Measurements from ENCODE around the gene PTPRM. TPM values are rescaled to one million over a fixed set of nuclear protein-coding genes. Genes with fewer than 3 reads are reported as not detected.

PTPRM gene
- total and polyA plus RNA-seq, 2 of the 8 experiments (the other 6 are each of a cell fraction or from before 2014, with no cell fraction given), result 4.1 to 7.0 TPM

DNA sequence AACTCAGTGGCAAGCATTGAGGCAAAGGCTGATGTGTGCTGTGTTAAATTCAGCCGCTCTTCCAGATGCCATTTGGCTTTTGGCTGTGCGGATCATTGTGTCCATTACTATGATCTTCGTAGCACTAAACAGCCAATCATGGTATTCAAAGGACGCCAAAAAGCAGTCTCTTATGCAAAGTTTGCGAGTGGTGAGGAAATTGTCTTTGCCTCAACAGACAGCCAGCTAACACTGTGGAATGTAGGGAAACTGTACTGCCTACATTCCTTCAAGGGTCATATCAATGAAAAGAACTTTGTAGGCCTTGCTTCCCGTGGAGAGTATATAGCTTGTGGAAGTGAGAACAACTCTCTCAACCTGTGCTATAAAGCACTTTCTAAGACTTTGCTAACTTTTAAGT, 846.6 kb downstream of the PTPRM start (continued):
- TF ChIP-seq, protein P1, sequence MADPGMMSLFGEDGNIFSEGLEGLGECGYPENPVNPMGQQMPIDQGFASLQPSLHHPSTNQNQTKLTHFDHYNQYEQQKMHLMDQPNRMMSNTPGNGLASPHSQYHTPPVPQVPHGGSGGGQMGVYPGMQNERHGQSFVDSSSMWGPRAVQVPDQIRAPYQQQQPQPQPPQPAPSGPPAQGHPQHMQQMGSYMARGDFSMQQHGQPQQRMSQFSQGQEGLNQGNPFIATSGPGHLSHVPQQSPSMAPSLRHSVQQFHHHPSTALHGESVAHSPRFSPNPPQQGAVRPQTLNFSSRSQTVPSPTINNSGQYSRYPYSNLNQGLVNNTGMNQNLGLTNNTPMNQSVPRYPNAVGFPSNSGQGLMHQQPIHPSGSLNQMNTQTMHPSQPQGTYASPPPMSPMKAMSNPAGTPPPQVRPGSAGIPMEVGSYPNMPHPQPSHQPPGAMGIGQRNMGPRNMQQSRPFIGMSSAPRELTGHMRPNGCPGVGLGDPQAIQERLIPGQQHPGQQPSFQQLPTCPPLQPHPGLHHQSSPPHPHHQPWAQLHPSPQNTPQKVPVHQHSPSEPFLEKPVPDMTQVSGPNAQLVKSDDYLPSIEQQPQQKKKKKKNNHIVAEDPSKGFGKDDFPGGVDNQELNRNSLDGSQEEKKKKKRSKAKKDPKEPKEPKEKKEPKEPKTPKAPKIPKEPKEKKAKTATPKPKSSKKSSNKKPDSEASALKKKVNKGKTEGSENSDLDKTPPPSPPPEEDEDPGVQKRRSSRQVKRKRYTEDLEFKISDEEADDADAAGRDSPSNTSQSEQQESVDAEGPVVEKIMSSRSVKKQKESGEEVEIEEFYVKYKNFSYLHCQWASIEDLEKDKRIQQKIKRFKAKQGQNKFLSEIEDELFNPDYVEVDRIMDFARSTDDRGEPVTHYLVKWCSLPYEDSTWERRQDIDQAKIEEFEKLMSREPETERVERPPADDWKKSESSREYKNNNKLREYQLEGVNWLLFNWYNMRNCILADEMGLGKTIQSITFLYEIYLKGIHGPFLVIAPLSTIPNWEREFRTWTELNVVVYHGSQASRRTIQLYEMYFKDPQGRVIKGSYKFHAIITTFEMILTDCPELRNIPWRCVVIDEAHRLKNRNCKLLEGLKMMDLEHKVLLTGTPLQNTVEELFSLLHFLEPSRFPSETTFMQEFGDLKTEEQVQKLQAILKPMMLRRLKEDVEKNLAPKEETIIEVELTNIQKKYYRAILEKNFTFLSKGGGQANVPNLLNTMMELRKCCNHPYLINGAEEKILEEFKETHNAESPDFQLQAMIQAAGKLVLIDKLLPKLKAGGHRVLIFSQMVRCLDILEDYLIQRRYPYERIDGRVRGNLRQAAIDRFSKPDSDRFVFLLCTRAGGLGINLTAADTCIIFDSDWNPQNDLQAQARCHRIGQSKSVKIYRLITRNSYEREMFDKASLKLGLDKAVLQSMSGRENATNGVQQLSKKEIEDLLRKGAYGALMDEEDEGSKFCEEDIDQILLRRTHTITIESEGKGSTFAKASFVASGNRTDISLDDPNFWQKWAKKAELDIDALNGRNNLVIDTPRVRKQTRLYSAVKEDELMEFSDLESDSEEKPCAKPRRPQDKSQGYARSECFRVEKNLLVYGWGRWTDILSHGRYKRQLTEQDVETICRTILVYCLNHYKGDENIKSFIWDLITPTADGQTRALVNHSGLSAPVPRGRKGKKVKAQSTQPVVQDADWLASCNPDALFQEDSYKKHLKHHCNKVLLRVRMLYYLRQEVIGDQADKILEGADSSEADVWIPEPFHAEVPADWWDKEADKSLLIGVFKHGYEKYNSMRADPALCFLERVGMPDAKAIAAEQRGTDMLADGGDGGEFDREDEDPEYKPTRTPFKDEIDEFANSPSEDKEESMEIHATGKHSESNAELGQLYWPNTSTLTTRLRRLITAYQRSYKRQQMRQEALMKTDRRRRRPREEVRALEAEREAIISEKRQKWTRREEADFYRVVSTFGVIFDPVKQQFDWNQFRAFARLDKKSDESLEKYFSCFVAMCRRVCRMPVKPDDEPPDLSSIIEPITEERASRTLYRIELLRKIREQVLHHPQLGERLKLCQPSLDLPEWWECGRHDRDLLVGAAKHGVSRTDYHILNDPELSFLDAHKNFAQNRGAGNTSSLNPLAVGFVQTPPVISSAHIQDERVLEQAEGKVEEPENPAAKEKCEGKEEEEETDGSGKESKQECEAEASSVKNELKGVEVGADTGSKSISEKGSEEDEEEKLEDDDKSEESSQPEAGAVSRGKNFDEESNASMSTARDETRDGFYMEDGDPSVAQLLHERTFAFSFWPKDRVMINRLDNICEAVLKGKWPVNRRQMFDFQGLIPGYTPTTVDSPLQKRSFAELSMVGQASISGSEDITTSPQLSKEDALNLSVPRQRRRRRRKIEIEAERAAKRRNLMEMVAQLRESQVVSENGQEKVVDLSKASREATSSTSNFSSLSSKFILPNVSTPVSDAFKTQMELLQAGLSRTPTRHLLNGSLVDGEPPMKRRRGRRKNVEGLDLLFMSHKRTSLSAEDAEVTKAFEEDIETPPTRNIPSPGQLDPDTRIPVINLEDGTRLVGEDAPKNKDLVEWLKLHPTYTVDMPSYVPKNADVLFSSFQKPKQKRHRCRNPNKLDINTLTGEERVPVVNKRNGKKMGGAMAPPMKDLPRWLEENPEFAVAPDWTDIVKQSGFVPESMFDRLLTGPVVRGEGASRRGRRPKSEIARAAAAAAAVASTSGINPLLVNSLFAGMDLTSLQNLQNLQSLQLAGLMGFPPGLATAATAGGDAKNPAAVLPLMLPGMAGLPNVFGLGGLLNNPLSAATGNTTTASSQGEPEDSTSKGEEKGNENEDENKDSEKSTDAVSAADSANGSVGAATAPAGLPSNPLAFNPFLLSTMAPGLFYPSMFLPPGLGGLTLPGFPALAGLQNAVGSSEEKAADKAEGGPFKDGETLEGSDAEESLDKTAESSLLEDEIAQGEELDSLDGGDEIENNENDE (IDR thresholded peaks at IDR 0.05; ENCODE audit: insufficient replicate concordance, low read length), result no peak
- TF ChIP-seq NRF1 (IDR thresholded peaks at IDR 0.05; ENCODE audit: low read depth, low read length), result no peak
